D721Med (cell line): ENCODE results near the gene PSMD5.

Experiments used
- DNase-seq: peaks from one replicate; pipeline ENCODE4 v3.0.0; 2011; ENCODE audit warnings: low spot score; ENCODE audit not compliant: insufficient read length
- FAIRE-seq: peaks from 2 replicates; lab custom pipeline; 2011; peaks lifted over from hg19 to GRCh38; lab: Jason Lieb, UNC
- TF ChIP-seq, protein P1 (sequence below): IDR thresholded peaks from 2 replicates; pipeline ENCODE4 v1.5.1; 2012; ENCODE audit warnings: mild to moderate bottlenecking, control low read depth; ENCODE audit not compliant: insufficient read depth; ENCODE audit errors: missing control alignments

The PSMD5 gene

DNA sequence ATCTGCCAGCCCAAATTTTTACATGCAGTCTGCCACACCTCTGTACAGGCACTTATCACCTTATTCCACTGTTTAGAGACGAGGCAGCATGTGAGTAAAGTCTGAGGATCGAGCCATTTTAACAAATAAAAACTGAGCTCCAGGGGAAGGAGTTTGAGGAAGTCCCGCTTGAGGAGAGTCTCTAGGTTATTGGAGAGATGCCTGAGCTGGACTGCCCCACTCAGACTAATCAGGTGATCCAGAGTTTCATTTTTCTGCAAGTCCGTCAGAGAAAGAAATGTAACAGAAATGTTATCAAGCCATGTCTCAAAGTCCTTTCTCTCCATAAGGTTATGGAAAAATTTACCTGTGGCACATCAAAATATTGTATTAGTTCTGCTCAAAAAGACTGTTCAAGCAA is 54.8 kb downstream of the PSMD5 start:
- FAIRE-seq, result no peak
- TF ChIP-seq, protein P1, sequence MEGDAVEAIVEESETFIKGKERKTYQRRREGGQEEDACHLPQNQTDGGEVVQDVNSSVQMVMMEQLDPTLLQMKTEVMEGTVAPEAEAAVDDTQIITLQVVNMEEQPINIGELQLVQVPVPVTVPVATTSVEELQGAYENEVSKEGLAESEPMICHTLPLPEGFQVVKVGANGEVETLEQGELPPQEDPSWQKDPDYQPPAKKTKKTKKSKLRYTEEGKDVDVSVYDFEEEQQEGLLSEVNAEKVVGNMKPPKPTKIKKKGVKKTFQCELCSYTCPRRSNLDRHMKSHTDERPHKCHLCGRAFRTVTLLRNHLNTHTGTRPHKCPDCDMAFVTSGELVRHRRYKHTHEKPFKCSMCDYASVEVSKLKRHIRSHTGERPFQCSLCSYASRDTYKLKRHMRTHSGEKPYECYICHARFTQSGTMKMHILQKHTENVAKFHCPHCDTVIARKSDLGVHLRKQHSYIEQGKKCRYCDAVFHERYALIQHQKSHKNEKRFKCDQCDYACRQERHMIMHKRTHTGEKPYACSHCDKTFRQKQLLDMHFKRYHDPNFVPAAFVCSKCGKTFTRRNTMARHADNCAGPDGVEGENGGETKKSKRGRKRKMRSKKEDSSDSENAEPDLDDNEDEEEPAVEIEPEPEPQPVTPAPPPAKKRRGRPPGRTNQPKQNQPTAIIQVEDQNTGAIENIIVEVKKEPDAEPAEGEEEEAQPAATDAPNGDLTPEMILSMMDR, result no peak

DNA sequence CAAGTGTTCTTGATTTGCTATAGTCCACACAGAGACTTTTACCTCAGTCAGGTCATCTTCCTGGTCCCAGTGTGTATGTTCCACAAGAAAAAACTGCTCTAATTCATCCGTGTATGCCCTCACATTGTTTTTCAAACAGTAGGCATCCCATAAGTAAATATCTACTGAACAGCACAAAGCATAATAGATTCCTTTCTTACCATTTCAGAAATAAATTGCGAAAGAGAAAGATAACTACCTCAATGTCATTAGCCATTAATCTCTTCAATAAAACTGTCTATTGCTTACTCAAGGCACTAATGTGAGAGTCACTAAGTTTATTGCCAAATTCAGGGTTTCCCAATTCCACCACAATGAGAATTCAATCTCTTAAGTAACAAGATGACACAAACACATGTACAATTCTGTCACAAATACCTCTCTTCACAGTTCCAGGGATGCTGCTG is 59.1 kb downstream of the PSMD5 start:
- FAIRE-seq (no peak), DNase-seq (no peak)
- TF ChIP-seq, protein P1, result no peak

More for the DNA sequence above, 54.8 kb downstream of the PSMD5 start:
- no peak for DNase-seq

- TF ChIP-seq, protein P1, result no peak
- no peak for FAIRE-seq
- DNase-seq, result no peak
These were observed 61.5 kb downstream of the PSMD5 start for GRCh38 chr9:120781236-120781635.

DNA sequence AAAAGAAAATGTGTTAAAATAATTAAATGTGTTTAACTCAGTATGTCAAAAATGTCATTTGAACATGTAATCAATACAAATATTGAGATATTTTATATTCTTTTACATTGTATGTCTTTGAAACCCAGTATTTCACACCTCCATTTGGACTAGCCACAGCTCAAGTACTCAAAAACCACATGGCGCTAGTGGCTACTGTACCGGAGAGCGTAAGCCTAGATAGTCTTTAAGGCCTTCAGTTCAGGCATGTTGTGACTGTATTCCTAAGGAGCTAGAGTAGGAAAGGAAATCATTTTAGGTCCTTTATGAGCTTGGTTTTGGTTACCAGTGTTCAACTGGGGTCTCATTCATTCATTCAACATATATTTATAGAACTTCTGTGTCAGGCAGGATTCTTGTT is 62.4 kb downstream of the PSMD5 start:
- no peak for DNase-seq
- no peak for FAIRE-seq
- TF ChIP-seq, protein P1, result no peak

DNA sequence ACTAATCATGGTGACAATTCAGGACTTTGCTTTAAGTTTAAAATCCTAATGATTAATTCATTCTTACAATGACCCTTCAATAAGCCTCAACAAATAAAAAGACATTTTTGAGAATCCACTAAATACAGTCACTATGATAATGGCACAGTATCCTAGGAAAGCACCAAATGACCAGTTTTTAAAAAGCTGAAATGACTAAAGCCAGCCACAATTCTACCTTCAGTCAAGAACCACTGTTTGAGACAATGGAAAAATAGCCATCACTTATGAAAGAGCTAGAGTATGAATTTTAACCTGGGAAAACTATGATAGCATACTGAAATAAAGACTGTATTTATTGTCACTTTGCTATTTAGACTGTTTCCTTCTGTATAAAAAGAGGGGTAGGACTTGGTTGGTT is 63.5 kb downstream of the PSMD5 start:
- FAIRE-seq (no peak), DNase-seq (no peak)

GRCh38 chr9:120778758-120779157 is 64.0 kb downstream of the PSMD5 start:
- TF ChIP-seq, protein P1, result no peak
- DNase-seq (no peak), FAIRE-seq (no peak)

More for the DNA sequence above, 63.5 kb downstream of the PSMD5 start:
- TF ChIP-seq, protein P1, result no peak

DNA sequence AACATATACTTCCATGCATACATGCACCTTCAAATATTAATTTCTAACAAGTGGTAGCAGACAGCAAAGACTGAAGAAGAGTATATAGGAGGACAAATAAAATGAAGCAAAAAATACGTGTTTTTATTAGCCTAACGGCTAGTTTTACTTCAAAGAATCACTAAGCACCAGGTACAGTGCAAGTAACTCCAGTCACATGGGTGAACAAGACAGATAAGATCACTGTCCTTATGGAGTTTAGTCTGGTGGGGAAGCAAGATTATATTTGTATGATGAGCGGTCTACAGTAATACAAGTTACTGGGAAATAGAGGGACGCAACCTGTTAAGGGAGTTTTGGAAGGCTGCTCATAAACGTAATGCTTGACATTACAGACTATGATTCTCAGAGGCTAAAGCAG is 65.5 kb downstream of the PSMD5 start:
- no peak for DNase-seq
- peak; percentile 25 for FAIRE-seq
- TF ChIP-seq, protein P1, result no peak
